ENCODE results near the gene DTWD1. TPM values are rescaled to one million over a fixed set of nuclear protein-coding genes. Genes with fewer than 3 reads are reported as not detected.

DTWD1 gene
- total RNA-seq (2013), result 19.5 TPM
- polyA plus RNA-seq (10 to 100 TPM in 2 of 3 donors, 1 to 10 TPM in 1; 8.3 to 11.8 (median 10.2) TPM), polyA minus RNA-seq (4.6 and 6.5 TPM in 2 replicates), total RNA-seq (2.6 to 12.2 (median 6.6) reads per million in 11 experiments)

GRCh38 chr15:49620658-49621368, at the start of gene DTWD1, which contains the start of gene FAM227B:
DTWD1 (plus strand) TSS chr15:49621048; CDS start chr15:49625168, 4,120 bp downstream.
FAM227B (minus strand) TSS chr15:49620818; CDS start chr15:49615171, 5,647 bp downstream.
- peak within 1 kb of the TSS; percentile 92 to 95 for H3K4me3 Mint-ChIP-seq
- intact Hi-C loops (cut with micrococcal nuclease), result loop anchor here (10.0 kb wide), 2 partner anchors 94 to 466 kb away; partner anchors contain the start of gene COPS2 (in 1 of the 2)
- Histone ChIP-seq H4K20me1 (ENCODE audit: insufficient read depth, low read length) (no peaks in the 10 kb centered on the region), H3K36me3 (replicated peaks in 1 of 2; ENCODE audit: control insufficient read depth in 1 of 2, insufficient read depth in 2 of 2, low read length in 2 of 2) (peaks cover 12 to 23% of the 10 kb centered on the region in 2 donors), H3K9ac (ENCODE audit: insufficient read depth, low read length, poor library complexity, severe bottlenecking) (peak within 1 kb of the TSS; percentile 85), H3K4me2 (replicated peaks; ENCODE audit: extremely low read depth, low read length, poor library complexity, severe bottlenecking) (peak within 1 kb of the TSS; percentile 84), H3K4me1 (ENCODE audit: control insufficient read depth in 1 of 2, insufficient read depth in 2 of 2, low read length in 2 of 2) (peaks cover 17 to 31% of the 10 kb centered on the region in 2 donors), H3K27me3 (ENCODE audit: control insufficient read depth in 2 of 2, insufficient read depth in 2 of 2, low read length in 2 of 2) (no peaks in the 10 kb centered on the region), H2AFZ (ENCODE audit: insufficient read depth, low read depth, low read length, poor library complexity, severe bottlenecking) (peak within 1 kb of the TSS; percentile 87), H3K27ac (ENCODE audit: low read depth in 1 of 2, low read length in 2 of 2) (peak within 1 kb of the TSS; percentile 90 to 93), H3K9me3 (replicated peaks in 1 of 2; ENCODE audit: control insufficient read depth in 1 of 2, insufficient read depth in 1 of 2, low read length in 2 of 2) (peaks cover 6 to 14% of the 10 kb centered on the region in 2 donors), H3K79me2 (ENCODE audit: insufficient read depth, low read length) (peaks cover 44% of the 10 kb centered on the region), H3K4me3 (replicated peaks in 1 of 3; ENCODE audit: low read depth in 2 of 3, low read length in 3 of 3) (peak within 1 kb of the TSS; percentile 80 to 93 (median 91))
- H3K27ac Mint-ChIP-seq, result peak within 1 kb of the TSS; percentile 93 to 99 (median 97)
- peaks cover 9 to 25% (median 13%) of the 10 kb centered on the region in 7 donors for H3K9me3 Mint-ChIP-seq
- H3K36me3 Mint-ChIP-seq, result peaks cover 16 to 17% of the 10 kb centered on the region in 2 donors
- no peak for TF ChIP-seq CTCF (IDR thresholded peaks at IDR 0.05)
- DNase-seq, result peak; percentile 96 to 98 (median 97)
- H3K4me1 Mint-ChIP-seq, result peaks cover 31% of the 10 kb centered on the region
- H3K27me3 Mint-ChIP-seq (ENCODE audit: low read depth in 3 of 3), result no peaks in the 10 kb centered on the region
- WGBS (ENCODE audit: insufficient coverage), result 0% methylated on average over 43 of the region's 59 CpGs

- H2AFZ ChIP-seq (ENCODE audit: insufficient read depth, low read depth, low read length, poor library complexity, severe bottlenecking), result no peak overlapping the region
- WGBS (ENCODE audit: insufficient coverage), result no CpG with 5 or more reads among the region's 1 CpG
- H3K4me1 Mint-ChIP-seq, result peaks cover 5% of the 10 kb centered on the region
- no peak overlapping the region for H3K4me3 ChIP-seq (replicated peaks in 1 of 3; ENCODE audit: low read depth in 2 of 3, low read length in 3 of 3)
- no peaks in the 10 kb centered on the region for H3K9me3 ChIP-seq (replicated peaks in 1 of 2; ENCODE audit: control insufficient read depth in 1 of 2, insufficient read depth in 1 of 2, low read length in 2 of 2)
- intact Hi-C loops (cut with micrococcal nuclease), result no loop called here
- no peak overlapping the region for H3K9ac ChIP-seq (ENCODE audit: insufficient read depth, low read length, poor library complexity, severe bottlenecking)
- no peak overlapping the region for H3K27ac Mint-ChIP-seq
- H3K27me3 ChIP-seq (ENCODE audit: control insufficient read depth in 2 of 2, insufficient read depth in 2 of 2, low read length in 2 of 2), result no peaks in the 10 kb centered on the region
- no peak for DNase-seq
- H4K20me1 ChIP-seq (ENCODE audit: insufficient read depth, low read length), result no peaks in the 10 kb centered on the region
- no peak overlapping the region for H3K4me3 Mint-ChIP-seq
- H3K79me2 ChIP-seq (ENCODE audit: insufficient read depth, low read length), result no peaks in the 10 kb centered on the region
- H3K27me3 Mint-ChIP-seq (ENCODE audit: low read depth in 3 of 3), result peaks cover 0 to 1% (median 1%) of the 10 kb centered on the region in 3 donors
- H3K36me3 ChIP-seq (replicated peaks in 1 of 2; ENCODE audit: control insufficient read depth in 1 of 2, insufficient read depth in 2 of 2, low read length in 2 of 2), result no peaks in the 10 kb centered on the region
- H3K4me2 ChIP-seq (replicated peaks; ENCODE audit: extremely low read depth, low read length, poor library complexity, severe bottlenecking), result no peak overlapping the region
- H3K36me3 Mint-ChIP-seq, result no peaks in the 10 kb centered on the region
- peaks cover 0 to under 1% of the 10 kb centered on the region in 2 donors for H3K4me1 ChIP-seq (ENCODE audit: control insufficient read depth in 1 of 2, insufficient read depth in 2 of 2, low read length in 2 of 2)
- H3K9me3 Mint-ChIP-seq, result peaks cover 4 to 15% (median 9%) of the 10 kb centered on the region in 7 donors
- H3K27ac ChIP-seq (ENCODE audit: low read depth in 1 of 2, low read length in 2 of 2), result no peak overlapping the region
- TF ChIP-seq CTCF (IDR thresholded peaks at IDR 0.05), result no peak
Observed at GRCh38 chr15:49573421-49573820, 47.4 kb upstream of the DTWD1 start.

Measured in CD14-positive monocyte (primary cell).